Lower leg skin (tissue), 3 donors: Measurements from ENCODE around the gene CREBZF.
"Not testable (repeated sequence)": the region's sequence is repeated elsewhere in the genome, so short reads cannot be mapped to it uniquely, and the experiment has no call there.

ENCODE experiments used
- CTCF ChIP-seq, 3 donors: fragments of 450-650 bp; IDR thresholded peaks; one replicate each; pipeline ENCODE4 v1.5.1; 2016; ENCODE audit warnings: antibody characterized with exemption in 3 of 3, mild to moderate bottlenecking in 3 of 3, moderate library complexity in 2 of 3
- POLR2A ChIP-seq, 2 donors: fragments of 450-650 bp; IDR thresholded peaks; one replicate each; pipeline ENCODE4 v1.6.1; 2016 to 2017; ENCODE audit warnings: antibody characterized with exemption in 2 of 2, mild to moderate bottlenecking in 1 of 2, moderate library complexity in 1 of 2

DNA sequence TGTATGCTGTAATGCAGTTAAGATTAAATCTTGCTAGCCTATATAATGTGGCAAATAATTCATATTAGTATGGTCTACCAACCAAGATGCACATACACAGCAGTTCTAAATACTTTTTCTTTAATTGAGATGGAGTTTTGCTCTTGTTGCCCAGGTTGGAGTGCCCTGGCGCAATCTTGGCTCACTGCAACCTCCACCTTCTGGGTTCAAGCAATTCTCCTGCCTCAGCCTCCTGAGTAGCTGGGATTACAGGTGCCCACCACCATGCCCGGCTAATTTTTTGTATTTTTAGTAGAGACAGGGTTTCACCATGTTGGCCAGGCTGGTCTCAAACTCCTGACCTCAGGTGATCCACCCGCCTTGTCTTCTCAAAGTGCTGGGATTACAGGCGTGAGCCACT is 10.6 kb downstream of the CREBZF start:
- TF ChIP-seq POLR2A, CTCF (IDR thresholded peaks at IDR 0.05): not testable (repeated sequence)
